CMK (cell line): Measurements from ENCODE around the gene SLC35F1.

Source experiments
- DNase-seq: peaks from one replicate; pipeline ENCODE4 v3.0.0-alpha.2; 2010; ENCODE audit warnings: low read depth

SLC35F1 gene

GRCh38 chr6:118200160-118200559 is 293.1 kb downstream of the SLC35F1 start:
- DNase-seq = no peak

- DNase-seq = no peak
Measured at GRCh38 chr6:118202517-118202916, 295.5 kb downstream of the SLC35F1 start.

GRCh38 chr6:118203545-118203944 is 296.5 kb downstream of the SLC35F1 start:
- no peak for DNase-seq

GRCh38 chr6:118206221-118206620 is 299.2 kb downstream of the SLC35F1 start:
- no peak for DNase-seq

GRCh38 chr6:118207947-118208346 is 300.9 kb downstream of the SLC35F1 start:
- no peak for DNase-seq

GRCh38 chr6:118212451-118213173 is 305.5 kb downstream of the SLC35F1 start:
- no peak for DNase-seq

- DNase-seq = no peak
Measured at GRCh38 chr6:118215269-118215668, 308.2 kb downstream of the SLC35F1 start.

GRCh38 chr6:118216751-118217150 is 309.7 kb downstream of the SLC35F1 start:
- DNase-seq = no peak

- no peak for DNase-seq
Measured at GRCh38 chr6:118218156-118218555, 311.1 kb downstream of the SLC35F1 start.

- no peak for DNase-seq
Measured at GRCh38 chr6:118220429-118221128, 313.5 kb downstream of the SLC35F1 start.

GRCh38 chr6:118223316-118223715 is 316.3 kb downstream of the SLC35F1 start:
- no peak for DNase-seq

GRCh38 chr6:118228886-118229285 is 321.8 kb downstream of the SLC35F1 start:
- DNase-seq = no peak

GRCh38 chr6:118240878-118241528 is 333.9 kb downstream of the SLC35F1 start:
- DNase-seq = no peak

- no peak for DNase-seq
Measured at GRCh38 chr6:118246406-118246805, 339.3 kb downstream of the SLC35F1 start.

GRCh38 chr6:118248171-118248570 is 341.1 kb downstream of the SLC35F1 start:
- DNase-seq = no peak

GRCh38 chr6:118249680-118250079 is 342.6 kb downstream of the SLC35F1 start:
- no peak for DNase-seq

- no peak for DNase-seq
Measured at GRCh38 chr6:118252474-118252873, 345.4 kb downstream of the SLC35F1 start.

- no peak for DNase-seq
Measured at GRCh38 chr6:118253741-118254140, 346.7 kb downstream of the SLC35F1 start.

GRCh38 chr6:118260833-118261232 is 353.8 kb downstream of the SLC35F1 start:
- DNase-seq = no peak

- DNase-seq = no peak
Measured at GRCh38 chr6:118263921-118264486, 356.9 kb downstream of the SLC35F1 start.

GRCh38 chr6:118269659-118270058 is 362.6 kb downstream of the SLC35F1 start:
- DNase-seq = no peak

GRCh38 chr6:118277631-118278030 is 370.6 kb downstream of the SLC35F1 start:
- DNase-seq = no peak

GRCh38 chr6:118280210-118280609 is 373.1 kb downstream of the SLC35F1 start:
- no peak for DNase-seq
